Common myeloid progenitor, CD34-positive (primary cell): ENCODE data around the gene TFF2.

Experiments used
- CTCF ChIA-PET: fragments of 350-600 bp; sonication (Branson Sonifier 250); formaldehyde crosslinking; loops from one replicate; lab custom pipeline; 2021; ENCODE audit warnings: antibody characterized with exemption; lab: Charles Lee
- POLR2A ChIA-PET: fragments of 350-600 bp; sonication (Branson Sonifier 250); formaldehyde crosslinking; loops from one replicate; lab custom pipeline; 2021; ENCODE audit warnings: antibody characterized with exemption; lab: Charles Lee
- DNase-seq, 3 donors: peaks; one replicate each; pipeline versions ENCODE4 v3.0.0 to v3.0.0-alpha.2; 2013
- H3K27ac ChIP-seq, 2 experiments: 1 replicate in 1 of 2; 2 replicates in 1 of 2; pipeline ENCODE4 v1.7.0; 2013; ENCODE audit warnings: inconsistent platforms in 2 of 2, low read length in 2 of 2, mild to moderate bottlenecking in 2 of 2, low read depth in 1 of 2, moderate library complexity in 1 of 2; ENCODE audit not compliant: severe bottlenecking in 2 of 2, insufficient read depth in 1 of 2, poor library complexity in 1 of 2
- H3K27me3 ChIP-seq, 5 experiments: replicated peaks in 2 of 5; 1 replicate in 3 of 5; 2 replicates in 2 of 5; pipeline versions ENCODE4 v1.6.1 to v1.7.0; 2013; ENCODE audit warnings: low read length in 4 of 5, mild to moderate bottlenecking in 2 of 5, moderate library complexity in 2 of 5, inconsistent platforms in 1 of 5; ENCODE audit not compliant: insufficient read depth in 5 of 5, control insufficient read depth in 4 of 5
- H3K36me3 ChIP-seq, 4 experiments: 1 replicate in 2 of 4; 2 replicates in 2 of 4; pipeline versions ENCODE4 v1.6.1 to v1.7.0; 2013; ENCODE audit warnings: low read length in 3 of 4, control low read depth in 1 of 4, mild to moderate bottlenecking in 1 of 4; ENCODE audit not compliant: control insufficient read depth in 4 of 4, insufficient read depth in 4 of 4
- H3K4me1 ChIP-seq, 4 experiments: 1 replicate in 3 of 4; 2 replicates in 1 of 4; pipeline versions ENCODE4 v1.6.1 to v1.7.1; 2013; ENCODE audit warnings: low read length in 3 of 4, mild to moderate bottlenecking in 3 of 4, control low read depth in 1 of 4, inconsistent platforms in 1 of 4, moderate library complexity in 1 of 4; ENCODE audit not compliant: control insufficient read depth in 4 of 4, insufficient read depth in 4 of 4; ENCODE audit errors: control extremely low read depth in 1 of 4
- H3K4me3 ChIP-seq, 7 experiments: 1 replicate in 4 of 7; 2 replicates in 3 of 7; pipeline versions ENCODE4 v1.5.1 to v1.7.0; 2013; ENCODE audit warnings: mild to moderate bottlenecking in 7 of 7, low read length in 6 of 7, moderate library complexity in 6 of 7, inconsistent platforms in 2 of 7, low read depth in 2 of 7, control low read depth in 1 of 7; ENCODE audit not compliant: insufficient read depth in 4 of 7, control insufficient read depth in 1 of 7; ENCODE audit errors: extremely low read depth in 1 of 7
- H3K9me3 ChIP-seq, 5 experiments: 1 replicate in 4 of 5; 2 replicates in 1 of 5; pipeline versions ENCODE4 v1.6.1 to v1.7.1; 2013; ENCODE audit warnings: low read length in 4 of 5, mild to moderate bottlenecking in 2 of 5, inconsistent platforms in 1 of 5, low read depth in 1 of 5, moderate library complexity in 1 of 5; ENCODE audit not compliant: control insufficient read depth in 4 of 5, insufficient read depth in 2 of 5; ENCODE audit errors: control extremely low read depth in 1 of 5
- WGBS: methylation state at CpG from one replicate; pipeline ENCODE4 v1.1.5; 2013; ENCODE audit not compliant: insufficient coverage; 5-methylcytosine and 5-hydroxymethylcytosine counted together

TFF2 gene

GRCh38 chr21:42311816-42312625, 38.8 kb downstream of the TFF2 start:
- Histone ChIP-seq H3K4me3 (no peak overlapping the region), H3K36me3 (no peaks in the 10 kb centered on the region)
- DNase-seq = no peak

GRCh38 chr21:42311160-42311559, 39.6 kb downstream of the TFF2 start:
- Histone ChIP-seq H3K27ac (no peak overlapping the region), H3K36me3 (no peaks in the 10 kb centered on the region), H3K4me3 (no peak overlapping the region), H3K9me3 (no peaks in the 10 kb centered on the region), H3K4me1 (peaks cover 13 to 44% (median 41%) of the 10 kb centered on the region in 4 experiments), H3K27me3 (no peaks in the 10 kb centered on the region)
- ChIA-PET CTCF (interaction anchor here (0.8 to 5.8 kb wide), 24 partner anchors 8 to 225 kb away, joined by 3 to 43 read pairs (median 4); no protein-coding TSS in a partner anchor), POLR2A (interaction anchor here (0.6 to 1.2 kb wide), 2 partner anchors 135 to 154 kb away, joined by 3 to 4 read pairs; no protein-coding TSS in a partner anchor)
- WGBS = 99% methylated on average over 13 of the region's 14 CpGs
- DNase-seq = no peak

More at GRCh38 chr21:42311816-42312625, 38.8 kb downstream of the TFF2 start:
- POLR2A ChIA-PET = interaction anchor here (1.2 kb wide), 1 partner anchor 134 kb away, joined by 3 read pairs; no protein-coding TSS in a partner anchor
- Histone ChIP-seq H3K27ac (no peak overlapping the region), H3K9me3 (no peaks in the 10 kb centered on the region), H3K4me1 (peaks cover 13 to 35% (median 32%) of the 10 kb centered on the region in 4 experiments), H3K27me3 (no peaks in the 10 kb centered on the region)
- CTCF ChIA-PET = interaction anchor here (0.8 to 5.8 kb wide), 9 partner anchors 7 to 224 kb away, joined by 3 to 43 read pairs (median 6); no protein-coding TSS in a partner anchor
- 98% methylated on average over 18 of the region's 21 CpGs for whole genome bisulfite sequencing

GRCh38 chr21:42310411-42311001, 40.3 kb downstream of the TFF2 start:
- peaks cover 13 to 50% (median 46%) of the 10 kb centered on the region in 4 experiments for H3K4me1 ChIP-seq
- DNase-seq = no peak
- H3K27me3 ChIP-seq = no peaks in the 10 kb centered on the region
- 94% methylated on average over 9 of the region's 12 CpGs for WGBS
- H3K4me3 ChIP-seq = peak overlapping the region in 1 of 7 experiments; percentile 46
- ChIA-PET CTCF (interaction anchor here (0.6 to 5.8 kb wide), 31 partner anchors 9 to 225 kb away, joined by 3 to 43 read pairs (median 4); no protein-coding TSS in a partner anchor), POLR2A (interaction anchor here (1.2 kb wide), 1 partner anchor 136 kb away, joined by 3 read pairs; no protein-coding TSS in a partner anchor)
- H3K27ac ChIP-seq = no peak overlapping the region
- no peaks in the 10 kb centered on the region for H3K9me3 ChIP-seq
- H3K36me3 ChIP-seq = no peaks in the 10 kb centered on the region

DNA sequence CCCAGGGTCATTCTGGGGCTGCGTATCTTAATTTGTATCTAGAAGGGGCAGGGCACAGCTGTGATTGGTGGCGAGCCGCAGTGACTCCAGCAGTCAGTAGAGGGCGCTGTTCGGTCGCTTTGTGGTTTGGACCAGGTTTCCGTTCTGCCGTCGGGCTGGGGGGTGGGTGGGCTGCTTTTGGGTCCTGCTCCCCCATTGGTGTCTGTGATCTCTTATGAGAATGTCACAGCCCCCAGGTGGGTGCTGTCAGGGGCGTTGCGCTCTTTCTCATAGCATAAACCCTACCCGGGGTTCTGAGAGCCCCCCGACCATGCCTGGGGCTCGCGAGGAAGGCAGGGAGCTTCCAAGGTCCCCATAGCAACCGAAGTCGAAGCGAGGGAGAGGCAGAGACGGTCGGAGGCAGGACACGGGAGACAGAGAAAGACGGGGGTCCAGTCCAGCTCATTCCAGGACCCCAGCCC, 41.0 kb downstream of the TFF2 start:
- POLR2A ChIA-PET = interaction anchor here (0.6 kb wide), 1 partner anchor 8 kb away, joined by 3 read pairs; no protein-coding TSS in a partner anchor

GRCh38 chr21:42308914-42309752, 41.7 kb downstream of the TFF2 start:
- Histone ChIP-seq H3K27me3 (no peaks in the 10 kb centered on the region), H3K4me3 (peak overlapping the region in 2 of 7 experiments; percentile 25 to 46), H3K9me3 (no peaks in the 10 kb centered on the region), H3K36me3 (no peaks in the 10 kb centered on the region), H3K4me1 (peaks cover 13 to 54% (median 46%) of the 10 kb centered on the region in 4 experiments), H3K27ac (no peak overlapping the region)
- CTCF ChIA-PET = interaction anchor here (0.6 to 5.8 kb wide), 16 partner anchors 10 to 267 kb away, joined by 3 to 43 read pairs (median 6); no protein-coding TSS in a partner anchor
- DNase-seq = no peak
- POLR2A ChIA-PET = interaction anchor here (0.6 kb wide), 1 partner anchor 8 kb away, joined by 3 read pairs; no protein-coding TSS in a partner anchor
- WGBS = 65% methylated on average over 22 of the region's 23 CpGs

More for the DNA sequence above, 41.0 kb downstream of the TFF2 start:
- CTCF ChIA-PET = interaction anchor here (0.6 to 5.8 kb wide), 30 partner anchors 8 to 266 kb away, joined by 3 to 43 read pairs (median 4); no protein-coding TSS in a partner anchor
- peak; percentile 63 to 89 (median 87) for DNase-seq
- Histone ChIP-seq H3K27ac (no peak overlapping the region), H3K4me1 (peaks cover 13 to 51% (median 46%) of the 10 kb centered on the region in 4 experiments), H3K9me3 (no peaks in the 10 kb centered on the region), H3K36me3 (no peaks in the 10 kb centered on the region), H3K27me3 (no peaks in the 10 kb centered on the region), H3K4me3 (peak overlapping the region in 5 of 7 experiments; percentile 23 to 62 (median 46))
- 2% methylated on average over 17 of the region's 22 CpGs for WGBS
